GM18526 (cell line): ENCODE data around the gene YPEL1.

Source experiments
- POLR2A ChIP-seq: IDR thresholded peaks from 3 replicates; pipeline ENCODE4 v1.6.1; 2011; ENCODE audit not compliant: insufficient read length; ENCODE audit errors: extremely low read depth

Gene YPEL1

DNA sequence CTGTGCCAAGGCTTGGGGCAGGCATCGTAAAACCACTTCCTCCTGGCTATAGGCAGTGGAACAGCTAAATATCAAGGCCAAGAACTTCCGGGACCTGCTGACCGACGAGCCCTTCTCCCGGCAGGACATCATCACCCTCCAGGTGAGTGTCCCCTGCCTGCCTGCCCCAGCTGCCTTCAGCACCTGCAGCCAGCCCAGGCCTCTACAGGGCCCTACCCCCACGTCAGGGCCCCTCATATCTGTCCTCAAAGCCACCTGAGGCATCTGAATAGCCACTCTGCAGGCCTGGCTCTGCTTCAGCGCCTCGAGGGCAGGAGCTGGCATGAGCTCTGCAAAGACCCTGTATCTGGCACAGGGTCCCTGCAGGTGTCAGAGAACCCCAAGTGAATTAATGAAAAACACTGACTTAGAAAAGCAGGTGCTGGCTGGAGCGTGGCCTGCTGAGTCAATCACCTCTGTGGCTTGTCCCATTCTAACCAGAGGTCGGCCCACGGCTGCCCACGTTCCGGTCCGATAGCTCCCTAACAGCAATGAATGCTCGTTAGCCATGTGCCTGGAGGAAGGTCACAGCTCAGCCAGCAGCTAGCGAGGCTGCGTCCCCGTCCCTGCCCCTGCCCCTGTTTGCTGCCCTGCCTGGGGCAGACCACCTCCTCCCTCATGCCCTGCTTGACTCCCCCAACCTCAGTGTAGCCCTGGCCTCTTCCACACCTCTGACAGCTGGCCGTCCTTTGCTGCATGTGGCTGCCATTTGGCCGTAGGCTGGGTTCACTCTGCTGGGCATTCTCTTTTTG is 53.0 kb downstream of the YPEL1 start:
- no peak for TF ChIP-seq POLR2A

DNA sequence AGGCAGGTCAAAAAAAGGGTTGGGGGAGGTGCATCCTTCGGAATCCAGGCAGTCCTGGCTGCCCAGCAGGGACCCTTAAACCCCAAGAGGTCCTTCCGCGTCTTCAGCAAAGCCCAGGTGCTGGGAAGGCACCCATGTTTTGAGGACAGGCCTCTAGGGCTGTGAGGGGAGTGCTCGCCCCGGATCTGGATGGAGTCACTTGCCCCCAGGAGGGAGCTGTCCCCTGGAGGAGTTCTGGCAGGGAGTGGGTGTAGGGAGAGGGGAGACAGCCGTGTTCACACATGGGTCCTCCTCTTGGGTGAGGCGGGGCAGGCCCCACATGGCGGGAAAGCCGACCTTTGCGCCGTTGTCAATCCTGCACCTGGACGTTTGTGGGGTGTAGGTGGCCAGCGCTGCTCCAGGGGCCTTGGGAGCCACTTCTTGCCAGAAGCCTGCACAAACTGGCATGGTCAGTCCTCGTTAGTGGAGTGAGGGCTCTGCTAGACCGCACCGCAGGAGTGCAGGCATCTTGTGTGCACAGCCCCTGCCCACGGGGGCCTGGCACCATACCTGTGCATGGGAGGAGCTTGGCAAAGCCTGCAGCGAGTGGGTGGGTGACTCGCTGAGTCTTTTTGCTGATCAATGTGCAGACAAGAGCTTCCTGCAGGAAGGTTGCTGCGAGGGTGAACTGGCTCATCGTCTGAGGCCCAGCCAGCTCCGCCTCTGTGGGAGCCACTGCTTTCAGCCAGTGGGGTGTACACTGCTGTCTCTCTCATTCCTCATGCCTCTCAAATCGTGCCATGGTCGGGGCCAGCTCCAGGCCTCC is 53.8 kb downstream of the YPEL1 start:
- no peak for TF ChIP-seq POLR2A

DNA sequence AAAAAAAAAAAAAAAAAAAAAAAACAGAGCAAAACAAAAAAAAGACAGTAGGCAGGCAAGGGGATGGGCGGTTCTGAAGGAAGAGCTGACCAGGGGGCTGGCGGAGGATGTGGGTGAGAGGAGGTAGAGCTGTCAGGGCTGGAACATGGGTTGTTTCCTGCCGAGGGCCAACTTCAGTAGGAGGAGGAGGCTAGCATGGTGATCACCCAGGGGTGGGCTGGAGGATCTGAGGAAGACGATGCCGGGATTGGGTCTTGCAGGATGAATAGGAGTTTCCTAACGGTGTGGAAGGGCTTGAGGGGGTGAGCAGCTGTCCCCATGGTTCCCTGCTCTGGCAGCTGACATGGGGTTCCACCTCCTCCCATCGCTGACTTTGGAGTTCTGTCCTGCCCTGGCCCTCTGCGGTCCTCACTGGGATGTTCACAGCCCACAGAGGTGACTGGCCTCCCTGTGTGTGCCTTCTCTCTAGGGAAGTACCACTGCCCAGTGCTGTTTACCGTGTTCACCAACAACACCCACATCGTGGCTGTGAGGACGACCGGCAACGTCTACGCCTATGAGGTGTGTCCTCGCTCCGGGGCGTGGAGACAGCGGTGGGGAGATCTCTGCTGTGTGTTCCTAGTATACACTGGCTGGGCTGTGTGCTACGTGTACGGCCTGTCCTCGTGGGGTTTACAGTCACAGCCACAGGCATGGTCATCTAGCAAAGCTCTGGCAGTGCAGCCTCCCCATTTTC is 54.6 kb downstream of the YPEL1 start:
- TF ChIP-seq POLR2A = no peak

DNA sequence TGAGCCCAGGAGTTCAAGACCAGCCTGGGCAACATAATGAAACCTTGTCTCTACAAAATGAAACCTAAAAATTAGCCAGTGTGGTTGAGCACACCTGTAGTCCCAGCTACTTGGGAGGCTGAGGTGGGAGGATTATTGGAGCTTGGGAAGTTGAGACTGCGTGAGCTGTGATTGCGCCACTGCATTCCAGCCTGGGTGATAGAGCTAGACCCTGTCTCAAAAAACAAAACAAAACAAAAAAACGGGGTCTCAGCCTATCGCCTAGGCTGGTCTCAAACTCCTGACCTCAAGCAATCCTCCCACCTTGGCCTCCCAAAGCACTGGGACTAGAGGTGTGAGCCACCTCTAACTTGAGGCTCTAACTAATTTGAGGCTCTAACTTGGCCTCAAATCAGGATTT is 56.2 kb downstream of the YPEL1 start:
- no peak for TF ChIP-seq POLR2A

DNA sequence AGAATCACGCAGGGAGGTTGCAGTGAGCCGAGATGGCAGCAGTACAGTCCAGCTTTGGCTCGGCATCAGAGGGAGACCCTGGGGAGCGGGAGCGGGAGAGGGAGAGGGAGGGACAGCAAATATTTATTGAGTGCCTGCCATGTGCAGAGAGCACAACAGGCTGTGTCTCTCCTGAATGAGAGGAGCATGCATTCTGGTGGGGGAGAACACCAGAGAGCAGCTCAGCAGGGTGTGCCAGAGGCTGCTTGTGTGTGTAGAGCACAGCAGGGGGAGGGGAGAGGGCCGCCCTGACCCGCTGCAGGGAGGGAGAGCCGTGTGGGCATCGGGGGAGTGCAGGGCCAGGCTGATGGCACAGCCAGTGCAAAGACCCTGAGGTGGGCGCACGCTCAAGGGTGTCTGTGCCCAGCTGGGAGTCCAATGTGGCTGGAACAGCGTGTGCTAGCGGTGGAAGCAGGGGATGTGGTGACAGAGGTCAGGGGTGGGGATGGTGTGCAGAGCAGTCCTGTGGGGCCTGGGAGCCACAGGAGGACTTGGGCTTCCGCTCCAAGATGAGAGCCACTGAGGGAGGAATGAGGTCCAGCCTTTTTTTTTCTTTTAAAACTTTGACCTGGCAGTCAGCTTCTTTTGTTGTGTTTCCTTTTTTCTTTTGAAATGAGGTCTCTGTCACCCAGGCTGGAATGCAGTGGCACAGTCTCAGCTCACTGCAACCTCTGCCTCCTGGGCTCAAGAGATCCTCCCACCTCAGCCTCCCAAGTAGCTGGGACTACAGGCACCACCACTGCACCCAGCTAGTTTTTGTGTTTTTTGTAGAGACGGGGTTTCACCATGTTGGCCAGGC is 57.8 kb downstream of the YPEL1 start:
- TF ChIP-seq POLR2A = no peak

DNA sequence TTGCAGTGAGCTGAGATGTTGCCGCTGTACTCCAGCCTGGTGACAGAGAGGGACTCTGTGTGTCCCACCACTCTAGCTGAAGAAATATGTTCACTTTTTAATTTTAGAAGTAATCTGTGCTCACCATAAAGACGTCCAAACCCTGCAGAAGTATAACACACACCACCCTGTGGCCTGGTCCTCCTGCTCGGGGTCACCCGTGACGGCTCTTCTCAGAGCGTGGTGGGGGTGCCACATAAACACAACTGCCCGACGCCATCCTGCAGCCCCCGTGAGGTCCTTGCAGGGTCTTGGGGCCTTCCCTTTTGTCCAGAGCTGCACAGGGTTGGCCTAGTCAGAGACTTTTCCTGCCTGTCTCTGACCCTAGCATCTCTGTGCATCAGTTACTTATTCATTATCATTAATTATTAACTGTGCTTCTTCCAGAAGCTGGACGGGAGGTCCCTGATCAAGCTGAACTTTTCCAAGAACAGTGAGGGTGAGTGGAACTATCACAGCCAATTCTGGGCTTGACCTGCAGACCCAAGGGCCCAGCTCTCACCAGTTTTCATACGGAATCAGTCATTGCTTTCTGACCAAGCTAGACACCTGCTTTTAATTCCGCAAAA is 60.9 kb downstream of the YPEL1 start:
- TF ChIP-seq POLR2A = no peak

DNA sequence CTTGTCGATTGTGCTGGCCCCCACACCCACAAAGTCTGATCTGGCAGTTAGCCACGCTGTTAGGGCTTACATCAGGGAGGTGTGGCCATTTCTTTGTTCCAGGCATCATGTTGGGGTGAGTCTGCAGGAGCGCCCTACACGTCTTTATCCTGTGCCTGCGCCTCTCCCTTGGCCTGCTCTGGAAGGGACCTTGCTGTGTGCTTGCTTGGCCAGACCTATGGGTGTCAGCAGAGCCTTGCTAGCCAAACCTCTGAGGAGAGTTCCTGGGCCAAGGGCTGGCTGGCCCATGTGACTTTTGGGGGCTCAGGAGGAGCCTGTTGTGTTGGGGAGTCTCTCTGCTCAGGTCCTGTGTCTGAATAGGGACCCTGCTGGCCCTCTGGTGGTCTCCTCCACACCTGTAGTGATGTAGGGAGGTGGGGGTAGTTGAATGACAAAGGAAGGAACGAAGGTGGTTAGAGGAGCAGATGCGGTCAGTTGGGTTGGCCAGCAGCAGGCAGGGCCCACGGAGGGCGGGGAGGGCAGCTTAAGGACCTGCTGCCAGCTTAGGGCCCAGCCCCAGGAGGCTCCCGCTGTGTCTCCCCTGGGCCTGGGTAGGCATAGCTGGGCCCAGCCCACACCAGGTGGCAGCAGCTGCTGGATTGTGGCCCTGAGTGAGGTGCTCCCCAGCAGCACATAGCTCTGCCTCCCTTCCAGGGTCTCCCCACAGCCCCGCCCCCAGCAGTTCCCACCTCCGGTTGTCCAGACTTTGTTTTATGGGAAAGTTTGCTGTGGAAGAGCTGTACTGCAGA is 61.9 kb downstream of the YPEL1 start:
- no peak for TF ChIP-seq POLR2A

DNA sequence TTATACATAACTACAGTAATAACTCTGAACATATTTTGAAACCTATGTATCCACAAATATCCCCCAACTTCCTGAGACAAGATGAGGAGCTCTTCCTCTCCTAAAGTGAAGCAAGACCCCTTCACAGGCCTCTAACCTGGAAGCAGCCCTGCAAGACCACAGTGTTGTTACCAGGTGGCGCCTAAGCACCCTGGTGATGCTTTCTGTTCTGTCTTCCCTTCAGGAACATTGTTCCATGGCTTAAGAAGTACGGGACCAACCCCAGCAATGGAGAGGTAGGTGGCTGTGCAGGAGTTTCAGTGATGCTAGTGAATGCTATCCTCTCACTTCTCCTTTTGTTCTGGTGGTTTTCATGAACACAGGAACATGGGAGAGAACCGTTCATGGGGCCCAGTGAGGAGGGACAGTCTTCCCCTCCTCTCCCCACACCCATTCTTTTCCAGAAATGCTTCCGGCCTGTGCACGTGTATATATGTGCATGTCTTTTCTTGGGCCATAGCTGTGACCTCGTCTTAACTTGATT is 63.4 kb downstream of the YPEL1 start:
- TF ChIP-seq POLR2A = no peak

DNA sequence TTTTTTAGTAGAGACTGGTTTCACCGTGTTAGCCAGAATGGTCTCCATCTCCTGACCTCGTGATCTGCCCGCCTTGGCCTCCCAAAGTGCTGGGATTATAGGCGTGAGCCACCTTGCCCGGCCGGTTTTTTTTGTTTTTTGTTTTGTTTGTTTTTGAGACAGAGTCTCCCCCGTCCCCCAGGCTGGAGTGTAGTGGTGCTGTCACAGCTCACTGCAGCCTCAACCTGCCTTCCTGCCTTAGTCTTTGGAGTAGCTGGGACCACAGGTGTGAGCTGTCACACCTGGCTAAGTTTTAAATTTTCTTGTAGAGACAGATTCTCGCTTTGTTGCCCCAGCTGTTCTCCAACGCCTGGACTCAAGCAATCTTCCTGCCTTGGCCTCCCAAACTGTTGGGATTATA is 66.6 kb downstream of the YPEL1 start:
- no peak for TF ChIP-seq POLR2A

GRCh38 chr22:21666786-21667185 is 68.8 kb downstream of the YPEL1 start:
- no peak for TF ChIP-seq POLR2A

GRCh38 chr22:21665047-21665851 is 70.3 kb downstream of the YPEL1 start:
- TF ChIP-seq POLR2A = no peak

- no peak for TF ChIP-seq POLR2A
Measured at GRCh38 chr22:21663738-21664137, 71.9 kb downstream of the YPEL1 start.

DNA sequence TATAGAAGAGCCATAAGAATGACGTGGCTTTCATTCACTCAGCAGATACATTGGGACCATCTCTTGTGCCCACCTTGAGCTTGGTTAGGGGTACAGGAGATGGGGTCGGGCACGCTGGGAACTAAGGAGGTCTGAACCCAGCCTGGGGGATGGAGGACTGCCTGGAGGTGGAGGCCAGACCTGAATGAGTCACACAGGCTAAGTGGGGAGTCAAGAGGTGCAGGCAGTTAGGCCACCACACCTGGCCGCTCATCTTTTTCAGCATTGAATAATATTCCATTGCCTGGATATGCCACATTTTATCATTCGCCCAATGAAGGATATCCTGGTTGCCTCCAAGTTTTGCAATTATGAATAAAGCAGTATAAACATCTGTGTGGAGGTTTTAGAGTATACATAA is 73.6 kb downstream of the YPEL1 start:
- TF ChIP-seq POLR2A = no peak
